ENCODE data around the gene CPNE5.

GRCh38 chr6:36765190-36765589, 74.1 kb downstream of the CPNE5 start:
- TF ChIP-seq CTCF (IDR thresholded peaks at IDR 0.05) (no peak), EZH2 (IDR thresholded peaks at IDR 0.05) (no peak), EZH2phosphoT487 (IDR thresholded peaks at IDR 0.05) (no peak)
